Stimulated activated CD8-positive, alpha-beta memory T cell treated with anti-CD3 and anti-CD28 coated beads, Interleukin-7, amount 100 ng/mL, for 4 hours (primary cell): ENCODE measurements around the gene LRRC55.

ENCODE experiments used
- DNase-seq, 2 donors: peaks; one replicate each; pipeline ENCODE4 v3.0.0-alpha.2; 2020; ENCODE audit warnings: low read depth in 2 of 2

LRRC55 gene

GRCh38 chr11:57202281-57202680 lies 20.5 kb downstream of the LRRC55 start:
- DNase-seq = no peak

GRCh38 chr11:57203359-57203758 lies 21.6 kb downstream of the LRRC55 start:
- DNase-seq = no peak

GRCh38 chr11:57203882-57204480 lies 22.2 kb downstream of the LRRC55 start:
- DNase-seq = no peak

GRCh38 chr11:57205041-57205641 lies 23.4 kb downstream of the LRRC55 start:
- no peak for DNase-seq

GRCh38 chr11:57207168-57207567 lies 25.4 kb downstream of the LRRC55 start:
- DNase-seq = no peak

- DNase-seq = no peak
Observed at GRCh38 chr11:57210781-57211180, 29.0 kb downstream of the LRRC55 start.

GRCh38 chr11:57213342-57214097 lies 31.8 kb downstream of the LRRC55 start:
- DNase-seq = no peak

- DNase-seq = no peak
Observed at GRCh38 chr11:57214098-57214417, 32.3 kb downstream of the LRRC55 start.

GRCh38 chr11:57214494-57214893 lies 32.7 kb downstream of the LRRC55 start:
- DNase-seq = no peak

- no peak for DNase-seq
Observed at GRCh38 chr11:57216463-57216862, 34.7 kb downstream of the LRRC55 start.

GRCh38 chr11:57217053-57217452 lies 35.3 kb downstream of the LRRC55 start:
- no peak for DNase-seq

GRCh38 chr11:57219021-57219627 lies 37.4 kb downstream of the LRRC55 start:
- no peak for DNase-seq

GRCh38 chr11:57222239-57222638 lies 40.5 kb downstream of the LRRC55 start:
- no peak for DNase-seq

- DNase-seq = no peak
Observed at GRCh38 chr11:57223601-57224000, 41.8 kb downstream of the LRRC55 start.

- DNase-seq = no peak
Observed at GRCh38 chr11:57224128-57224527, 42.4 kb downstream of the LRRC55 start.

GRCh38 chr11:57224537-57224936 lies 42.8 kb downstream of the LRRC55 start:
- no peak for DNase-seq

GRCh38 chr11:57228600-57228999 lies 46.8 kb downstream of the LRRC55 start:
- no peak for DNase-seq

GRCh38 chr11:57230316-57230715 lies 48.6 kb downstream of the LRRC55 start:
- no peak for DNase-seq

- no peak for DNase-seq
Observed at GRCh38 chr11:57230791-57231538, 49.2 kb downstream of the LRRC55 start.

- no peak for DNase-seq
Observed at GRCh38 chr11:57231539-57232253, 49.9 kb downstream of the LRRC55 start.

- DNase-seq = no peak
Observed at GRCh38 chr11:57233702-57234101, 51.9 kb downstream of the LRRC55 start.
